ENCODE data around the gene ZNF169.
"Not testable (repeated sequence)": the region's sequence is repeated elsewhere in the genome, so short reads cannot be mapped to it uniquely, and the experiment has no call there.

The ZNF169 gene

GRCh38 chr9:94287877-94288513, 28.9 kb downstream of the ZNF169 start:
- DNase-seq (ENCODE audit: low spot score), result no peak

GRCh38 chr9:94289691-94290090, 30.6 kb downstream of the ZNF169 start:
- DNase-seq (ENCODE audit: low spot score), result no peak

- no peak for DNase-seq (ENCODE audit: low spot score)
Observed at GRCh38 chr9:94298949-94299599, 40.0 kb downstream of the ZNF169 start.

- no peak for DNase-seq (ENCODE audit: low spot score)
Observed at GRCh38 chr9:94300470-94301301, 41.6 kb downstream of the ZNF169 start.

- no peak for DNase-seq (ENCODE audit: low spot score)
Observed at GRCh38 chr9:94301583-94301982, 42.5 kb downstream of the ZNF169 start.

GRCh38 chr9:94302426-94302825, 43.3 kb downstream of the ZNF169 start:
- no peak for DNase-seq (ENCODE audit: low spot score)

- no peak for DNase-seq (ENCODE audit: low spot score)
Observed at GRCh38 chr9:94303321-94303720, 44.2 kb downstream of the ZNF169 start.

- not testable (repeated sequence) for DNase-seq (ENCODE audit: low spot score)
Observed at GRCh38 chr9:94315034-94315984, 56.2 kb downstream of the ZNF169 start.

GRCh38 chr9:94316236-94316635, 57.1 kb downstream of the ZNF169 start:
- not testable (repeated sequence) for DNase-seq (ENCODE audit: low spot score)

GRCh38 chr9:94317949-94318657, 59.0 kb downstream of the ZNF169 start:
- not testable (repeated sequence) for DNase-seq (ENCODE audit: low spot score)

- DNase-seq (ENCODE audit: low spot score), result not testable (repeated sequence)
Observed at GRCh38 chr9:94322342-94322940, 63.3 kb downstream of the ZNF169 start.

GRCh38 chr9:94323153-94323798, 64.2 kb downstream of the ZNF169 start:
- DNase-seq (ENCODE audit: low spot score), result not testable (repeated sequence)

GRCh38 chr9:94325583-94325982, 66.5 kb downstream of the ZNF169 start:
- DNase-seq (ENCODE audit: low spot score), result not testable (repeated sequence)

GRCh38 chr9:94328544-94328943, 69.4 kb downstream of the ZNF169 start, which contains the start of gene NUTM2F:
NUTM2F (minus strand) TSS chr9:94328644; CDS start chr9:94328623, 21 bp downstream.
- not testable (repeated sequence) for DNase-seq (ENCODE audit: low spot score)

GRCh38 chr9:94336445-94336844, 77.3 kb downstream of the ZNF169 start:
- not testable (repeated sequence) for DNase-seq (ENCODE audit: low spot score)

- DNase-seq (ENCODE audit: low spot score), result not testable (repeated sequence)
Observed at GRCh38 chr9:94338723-94339122, 79.6 kb downstream of the ZNF169 start.

- not testable (repeated sequence) for DNase-seq (ENCODE audit: low spot score)
Observed at GRCh38 chr9:94339657-94340056, 80.6 kb downstream of the ZNF169 start.

GRCh38 chr9:94340750-94341149, 81.7 kb downstream of the ZNF169 start:
- not testable (repeated sequence) for DNase-seq (ENCODE audit: low spot score)

- not testable (repeated sequence) for DNase-seq (ENCODE audit: low spot score)
Observed at GRCh38 chr9:94341703-94342102, 82.6 kb downstream of the ZNF169 start.

GRCh38 chr9:94347451-94347850, 88.4 kb downstream of the ZNF169 start:
- not testable (repeated sequence) for DNase-seq (ENCODE audit: low spot score)
